Coronary artery (tissue), 2 donors: ENCODE data around the gene IFT57.

ENCODE experiments used
- DNase-seq: peaks from one replicate; pipeline ENCODE4 v3.0.0-alpha.2; 2017; ENCODE audit warnings: low spot score
- H3K27ac ChIP-seq, 2 donors: fragments of 200-600 bp; sonication (generic); one replicate each; pipeline ENCODE4 v1.5.1; 2016 to 2019
- H3K4me3 ChIP-seq: fragments of 200-600 bp; sonication (generic); 2 replicates; pipeline ENCODE4 v1.5.1; 2016; ENCODE audit warnings: mild to moderate bottlenecking, moderate library complexity
- CTCF ChIP-seq: fragments of 200-600 bp; sonication (generic); IDR thresholded peaks from one replicate; pipeline ENCODE4 v1.5.1; 2019; ENCODE audit warnings: antibody characterized with exemption

Gene IFT57

GRCh38 chr3:108117241-108117775 is 104.9 kb downstream of the IFT57 start:
- no peak overlapping the region for H3K4me3 ChIP-seq
- no peak overlapping the region for H3K27ac ChIP-seq
- no peak for DNase-seq
- TF ChIP-seq CTCF, result no peak

GRCh38 chr3:108114423-108115065 is 107.7 kb downstream of the IFT57 start:
- H3K4me3 ChIP-seq, result no peak overlapping the region
- no peak overlapping the region for H3K27ac ChIP-seq
- no peak for TF ChIP-seq CTCF
- DNase-seq, result no peak

GRCh38 chr3:108113975-108114374 is 108.2 kb downstream of the IFT57 start:
- Histone ChIP-seq H3K4me3 (no peak overlapping the region), H3K27ac (no peak overlapping the region)
- no peak for TF ChIP-seq CTCF
- no peak for DNase-seq

GRCh38 chr3:108110934-108111333 is 111.3 kb downstream of the IFT57 start:
- no peak overlapping the region for H3K4me3 ChIP-seq
- no peak for DNase-seq
- H3K27ac ChIP-seq, result no peak overlapping the region
- no peak for TF ChIP-seq CTCF
